Left ventricle myocardium inferior (tissue), 1 donor: ENCODE results near the gene DCTD. TPM values are rescaled to one million over a fixed set of nuclear protein-coding genes. Genes with fewer than 3 reads are reported as not detected.

Experiments used
- DNase-seq: peaks from one replicate; pipeline ENCODE4 v3.0.0-alpha.2; 2020
- H3K27ac ChIP-seq: fragments of 200-600 bp; replicated peaks from 2 replicates; pipeline ENCODE4 v1.8.0; 2021
- H3K27me3 ChIP-seq: fragments of 200-600 bp; 2 replicates; pipeline ENCODE4 v1.8.0; 2021; ENCODE audit warnings: low read depth
- H3K36me3 ChIP-seq: fragments of 200-600 bp; 2 replicates; pipeline ENCODE4 v1.8.0; 2021
- H3K4me1 ChIP-seq: fragments of 200-600 bp; 2 replicates; pipeline ENCODE4 v1.8.0; 2021
- H3K4me3 ChIP-seq: fragments of 200-600 bp; 2 replicates; pipeline ENCODE4 v1.8.0; 2021; ENCODE audit warnings: mild to moderate bottlenecking, moderate library complexity
- H3K9me3 ChIP-seq: fragments of 200-600 bp; replicated peaks from 2 replicates; pipeline ENCODE4 v1.8.0; 2021
- CTCF ChIP-seq: fragments of 200-600 bp; IDR thresholded peaks from 2 replicates; pipeline ENCODE4 v1.8.0; 2021; ENCODE audit warnings: antibody characterized with exemption, mild to moderate bottlenecking, borderline replicate concordance
- intact Hi-C: fragments of 100-400 bp; cut with micrococcal nuclease; formaldehyde crosslinking; loops from one replicate; pipeline ENCODE4 v1.11.0; 2022
- total RNA-seq: library from RNA; stranded (reverse); fragmentation: NEBNext Ultra II Directional; extraction: Animal tissue kit (Norgen Biotek cat#: 25700); gene quantifications from one replicate; pipeline ENCODE4 v1.2.1, GENCODE V29; 2021
- donor health status: DM: no; HTN: yes; CAD: no; lungs with severe emphysema.

The DCTD gene
- total RNA-seq, 1 donor from 2014 or later, result 44.2 TPM

GRCh38 chr4:182930889-182931288 lies 13.7 kb upstream of the DCTD start:
- Histone ChIP-seq H3K9me3 (no peaks in the 10 kb centered on the region), H3K27ac (no peak overlapping the region), H3K27me3 (peaks cover 7% of the 10 kb centered on the region), H3K36me3 (no peaks in the 10 kb centered on the region), H3K4me3 (no peak overlapping the region), H3K4me1 (no peaks in the 10 kb centered on the region)
- no peak for DNase-seq
- intact Hi-C loops, result no loop called here
- TF ChIP-seq CTCF, result no peak

GRCh38 chr4:182929296-182929695 lies 12.1 kb upstream of the DCTD start:
- intact Hi-C loops, result no loop called here
- no peak for DNase-seq
- H3K4me1 ChIP-seq, result no peaks in the 10 kb centered on the region
- no peaks in the 10 kb centered on the region for H3K36me3 ChIP-seq
- TF ChIP-seq CTCF, result no peak
- no peaks in the 10 kb centered on the region for H3K9me3 ChIP-seq
- no peak overlapping the region for H3K4me3 ChIP-seq
- peaks cover 7% of the 10 kb centered on the region for H3K27me3 ChIP-seq
- H3K27ac ChIP-seq, result no peak overlapping the region

- intact Hi-C loops, result no loop called here
- TF ChIP-seq CTCF, result peak; percentile 33
- Histone ChIP-seq H3K4me1 (no peaks in the 10 kb centered on the region), H3K36me3 (no peaks in the 10 kb centered on the region), H3K27me3 (peaks cover under 1% of the 10 kb centered on the region), H3K4me3 (no peak overlapping the region), H3K27ac (no peak overlapping the region), H3K9me3 (no peaks in the 10 kb centered on the region)
- DNase-seq, result no peak
Measured at GRCh38 chr4:182928061-182928460, 10.9 kb upstream of the DCTD start.

- no peaks in the 10 kb centered on the region for H3K27me3 ChIP-seq
- TF ChIP-seq CTCF, result no peak
- no peak overlapping the region for H3K27ac ChIP-seq
- H3K4me1 ChIP-seq, result no peaks in the 10 kb centered on the region
- H3K36me3 ChIP-seq, result no peaks in the 10 kb centered on the region
- DNase-seq, result no peak
- intact Hi-C loops, result no loop called here
- H3K4me3 ChIP-seq, result no peak overlapping the region
- H3K9me3 ChIP-seq, result no peaks in the 10 kb centered on the region
Measured at GRCh38 chr4:182927505-182927904, 10.3 kb upstream of the DCTD start.

- Histone ChIP-seq H3K9me3 (no peaks in the 10 kb centered on the region), H3K4me3 (no peak overlapping the region), H3K36me3 (no peaks in the 10 kb centered on the region), H3K27ac (no peak overlapping the region), H3K4me1 (no peaks in the 10 kb centered on the region), H3K27me3 (no peaks in the 10 kb centered on the region)
- intact Hi-C loops, result no loop called here
- no peak for DNase-seq
- TF ChIP-seq CTCF, result no peak
Measured at GRCh38 chr4:182925855-182926254, 8.7 kb upstream of the DCTD start.

GRCh38 chr4:182925298-182925757 lies 8.1 kb upstream of the DCTD start:
- DNase-seq, result peak; percentile 66
- Histone ChIP-seq H3K9me3 (no peaks in the 10 kb centered on the region), H3K4me3 (no peak overlapping the region), H3K36me3 (no peaks in the 10 kb centered on the region), H3K4me1 (no peaks in the 10 kb centered on the region), H3K27me3 (no peaks in the 10 kb centered on the region), H3K27ac (no peak overlapping the region)
- TF ChIP-seq CTCF, result peak; percentile 70
- intact Hi-C loops, result no loop called here
